GM18508 (cell line): Measurements from ENCODE around the gene SARNP.
A peak's percentile ranks its signal among the peaks of the same experiment; 100 is the strongest.
"Not testable (repeated sequence)": the region's sequence is repeated elsewhere in the genome, so short reads cannot be mapped to it uniquely, and the experiment has no call there.

Experiments used
- ATAC-seq: cut with Tn5 transposase; IDR thresholded peaks from one replicate; pipeline ENCODE4 v1.9.1; 2021; ENCODE audit warnings: moderate number of reproducible peaks; ENCODE audit not compliant: insufficient read depth, unreplicated experiment

Gene SARNP, protein sequence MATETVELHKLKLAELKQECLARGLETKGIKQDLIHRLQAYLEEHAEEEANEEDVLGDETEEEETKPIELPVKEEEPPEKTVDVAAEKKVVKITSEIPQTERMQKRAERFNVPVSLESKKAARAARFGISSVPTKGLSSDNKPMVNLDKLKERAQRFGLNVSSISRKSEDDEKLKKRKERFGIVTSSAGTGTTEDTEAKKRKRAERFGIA

DNA sequence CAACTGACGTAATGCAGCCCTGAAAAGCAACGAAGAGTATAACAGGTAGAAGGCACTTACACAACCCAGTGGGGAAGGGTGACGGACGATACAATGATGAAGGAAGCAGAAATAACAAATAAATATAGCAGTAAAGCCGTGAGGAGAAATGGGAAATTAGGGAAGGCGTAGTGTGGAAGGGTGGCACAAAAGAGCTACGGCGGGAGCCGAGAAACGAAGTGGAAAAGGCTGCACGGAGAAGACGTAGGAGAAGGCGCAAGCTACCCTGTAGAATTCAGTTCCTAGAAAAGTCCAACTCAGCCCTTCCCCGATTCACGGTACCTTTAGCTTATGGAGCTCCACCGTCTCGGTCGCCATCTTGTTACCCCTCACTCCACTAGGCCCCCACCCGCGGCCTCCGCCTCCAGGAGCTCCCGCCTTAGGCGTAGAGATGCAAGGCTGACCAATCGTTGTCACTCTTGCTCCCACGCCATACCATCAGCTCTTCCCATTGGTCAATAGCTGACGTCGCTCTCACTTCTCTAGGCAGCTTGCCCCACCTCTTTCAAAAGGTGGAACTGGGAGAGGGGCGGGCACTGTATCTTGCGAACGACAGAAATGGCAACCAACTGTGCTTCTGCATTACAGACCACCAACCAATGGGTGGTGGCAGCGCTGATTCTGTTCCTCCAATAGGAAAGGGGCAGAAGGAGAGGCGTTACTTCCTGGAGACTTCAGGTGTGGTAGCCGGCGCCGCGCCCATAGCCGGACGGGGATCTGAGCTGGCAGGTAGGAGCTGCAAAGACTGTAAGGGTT, at the start of gene SARNP, which contains the start of gene ORMDL2:
Gene SARNP (minus strand): TSS at position 380 of the 795 bp plus-strand sequence. CDS start 23 bp downstream, at position 357.
Gene ORMDL2 (plus strand): TSS at position 697 of the 795 bp plus-strand sequence. CDS start 959 bp downstream, outside the sequence.
- peak; percentile 94 for ATAC-seq

DNA sequence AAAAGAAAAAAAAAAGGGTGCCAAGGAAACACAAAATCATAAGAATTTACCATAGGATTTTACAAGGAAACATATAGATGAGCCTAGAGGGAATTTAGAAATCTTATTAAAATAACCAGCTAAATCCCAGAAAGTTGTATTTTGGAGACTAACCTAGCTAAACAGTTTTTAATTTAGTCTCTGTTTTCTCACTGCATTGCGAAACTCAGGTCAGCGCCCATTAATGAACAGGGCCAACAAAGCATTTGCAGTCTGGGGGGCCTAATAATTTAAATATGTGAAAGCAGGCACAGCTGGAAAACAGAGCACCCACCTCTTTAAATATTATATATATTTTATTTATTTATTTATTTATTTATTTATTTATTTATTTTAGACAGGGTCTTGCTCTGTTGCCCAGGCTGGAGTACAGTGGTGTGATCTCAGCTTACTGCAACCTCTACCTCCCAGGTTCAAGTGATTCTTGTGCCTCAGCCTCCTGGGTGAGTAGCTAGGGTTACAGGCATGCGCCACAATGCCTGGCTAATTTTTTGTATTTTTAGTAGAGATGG, 49.0 kb upstream of the SARNP start:
- ATAC-seq = not testable (repeated sequence)

DNA sequence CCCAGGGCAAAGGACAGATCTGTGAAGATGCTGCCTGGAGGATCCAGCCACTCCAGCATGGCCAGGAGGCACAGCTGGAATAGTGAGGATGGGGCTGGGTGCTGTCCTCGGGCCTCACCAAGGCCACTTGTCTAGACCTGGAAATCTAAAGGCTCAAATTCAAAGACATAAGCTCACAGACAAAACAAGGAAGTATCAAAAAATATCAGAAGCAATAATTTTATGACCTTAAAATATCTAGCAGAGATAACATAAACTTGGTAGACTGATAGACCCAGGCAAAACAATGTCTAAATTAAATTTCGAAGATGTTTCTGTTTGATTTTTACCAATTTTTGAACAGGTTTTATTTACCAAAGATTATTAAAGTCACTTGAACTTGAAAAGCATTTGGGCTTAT, 47.8 kb upstream of the SARNP start:
- no peak for ATAC-seq

DNA sequence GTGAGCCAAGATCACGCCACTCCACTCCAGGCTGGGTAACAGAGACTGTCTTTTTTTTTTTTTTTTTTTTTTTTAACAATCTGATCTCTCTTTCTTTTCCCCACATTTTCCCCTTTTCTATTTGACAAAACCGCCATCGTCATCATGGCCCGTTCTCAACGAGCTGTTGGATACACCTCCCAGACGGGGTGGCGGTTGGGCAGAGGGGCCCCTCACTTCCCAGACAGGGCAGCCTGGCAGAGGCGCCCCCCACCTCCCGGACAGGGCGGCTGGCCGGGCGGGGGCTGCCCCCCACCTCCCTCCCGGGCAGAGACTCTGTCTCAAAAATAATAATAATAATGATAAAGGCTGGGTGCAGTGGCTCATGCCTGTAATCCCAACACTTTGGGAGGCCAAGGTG, 45.4 kb upstream of the SARNP start:
- not testable (repeated sequence) for ATAC-seq

- no peak for ATAC-seq
These were observed 44.8 kb upstream of the SARNP start for GRCh38 chr12:55862286-55862685.

GRCh38 chr12:55861871-55862270, 44.3 kb upstream of the SARNP start:
- ATAC-seq = no peak

- no peak for ATAC-seq
These were observed 43.9 kb upstream of the SARNP start for GRCh38 chr12:55861396-55861795.

DNA sequence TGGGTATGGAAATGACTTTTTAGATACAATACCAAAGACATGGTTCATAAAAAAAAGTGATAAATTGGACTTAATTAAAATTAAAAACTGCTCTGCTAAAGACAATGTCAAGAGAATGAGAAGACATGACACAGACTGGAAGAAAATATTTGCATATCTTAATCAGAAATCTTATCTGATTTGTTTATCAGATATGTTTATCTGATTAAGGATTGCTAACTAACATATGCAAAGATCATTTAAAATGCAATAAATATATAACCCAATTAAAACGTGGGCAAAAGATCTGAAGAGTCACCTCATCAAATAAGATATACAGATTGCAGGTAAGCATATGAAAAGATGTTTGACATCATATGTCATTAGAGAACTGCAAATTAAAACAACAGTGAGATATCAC, 35.2 kb upstream of the SARNP start:
- no peak for ATAC-seq

DNA sequence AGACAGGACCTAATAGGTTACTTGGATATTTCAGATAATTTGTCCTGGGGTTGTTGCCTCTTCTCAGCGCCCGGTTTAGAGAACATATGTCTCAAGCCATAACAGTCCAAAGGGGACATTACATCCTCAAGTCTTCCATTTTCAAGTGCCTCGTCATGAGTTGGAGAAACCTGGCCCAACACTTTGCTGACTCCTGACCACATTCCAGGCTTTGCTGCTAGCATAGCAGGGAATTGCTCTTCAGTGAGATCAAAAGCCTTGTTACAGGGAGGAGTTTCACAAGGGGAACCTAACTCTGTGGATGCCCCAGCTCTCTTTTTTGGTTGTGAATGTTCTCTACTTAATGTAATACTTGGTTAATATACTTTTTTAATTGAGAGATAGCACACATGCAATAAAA, 33.4 kb upstream of the SARNP start:
- ATAC-seq = no peak

DNA sequence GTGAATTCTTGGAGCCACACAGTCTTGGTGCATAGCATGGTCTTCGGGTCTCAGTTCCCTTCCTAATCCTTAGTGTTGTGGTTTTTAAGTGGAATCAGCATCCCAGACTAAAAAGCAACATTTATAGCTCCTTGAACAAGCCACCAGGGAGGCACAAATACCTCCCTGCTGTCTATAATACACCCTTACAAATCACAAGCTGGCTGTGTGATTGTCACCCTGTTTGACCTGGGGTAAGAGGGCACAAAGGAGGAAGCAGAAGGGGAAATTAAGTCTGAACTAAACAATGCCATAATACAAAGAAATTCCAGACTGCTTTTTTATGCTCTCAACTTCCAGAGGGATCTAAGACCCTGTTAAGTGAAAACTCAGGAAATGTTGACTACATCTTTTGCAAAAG, 32.9 kb upstream of the SARNP start:
- no peak for ATAC-seq

- ATAC-seq = no peak
These were observed 32.3 kb upstream of the SARNP start for GRCh38 chr12:55849616-55850343.

GRCh38 chr12:55847603-55848291, 30.2 kb upstream of the SARNP start:
- no peak for ATAC-seq

DNA sequence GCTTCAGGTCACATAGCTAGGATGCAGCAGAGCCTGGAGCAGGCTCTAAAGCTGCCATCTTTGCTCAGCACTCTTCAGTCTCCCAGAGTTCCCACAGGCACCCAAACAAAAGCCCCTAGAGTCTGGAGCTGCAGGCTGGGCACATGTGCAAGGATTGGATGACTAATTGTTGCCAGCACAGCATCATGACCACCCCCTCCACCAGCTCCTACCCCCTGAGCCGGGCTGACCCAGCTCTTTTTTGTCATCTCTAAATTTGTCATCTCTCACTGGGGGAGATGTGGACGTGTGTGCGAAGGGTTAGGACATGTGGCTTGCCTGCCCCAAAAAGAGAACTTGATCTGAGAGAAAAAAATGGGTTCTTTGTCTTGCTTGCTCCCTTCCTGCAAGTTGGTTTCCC, 29.5 kb upstream of the SARNP start:
- ATAC-seq = no peak

GRCh38 chr12:55845785-55846496, 28.4 kb upstream of the SARNP start:
- ATAC-seq = no peak

DNA sequence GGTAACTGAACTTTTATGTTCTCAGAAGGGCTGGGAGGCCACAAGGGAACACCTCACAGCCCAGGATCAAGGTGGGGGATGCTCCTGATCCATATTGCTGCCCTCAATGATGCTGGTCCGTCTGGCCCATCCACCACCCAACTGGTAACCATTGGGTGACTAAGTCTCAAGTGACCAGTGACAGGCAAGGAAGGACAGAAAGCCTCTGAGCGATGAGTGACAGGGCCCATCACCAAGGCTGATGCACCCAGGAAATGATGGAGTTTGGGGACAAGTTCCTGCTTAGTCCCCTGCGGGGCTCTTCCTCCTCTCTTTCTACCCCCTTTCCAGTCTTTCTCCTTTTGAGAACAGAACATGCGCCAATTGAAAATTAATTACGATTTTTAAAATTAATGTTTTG, 27.8 kb upstream of the SARNP start:
- no peak for ATAC-seq

- no peak for ATAC-seq
These were observed 27.4 kb upstream of the SARNP start for GRCh38 chr12:55844961-55845360.

- ATAC-seq = no peak
These were observed 25.9 kb upstream of the SARNP start for GRCh38 chr12:55843431-55843830.

- no peak for ATAC-seq
These were observed 25.3 kb upstream of the SARNP start, which contains the start of gene MMP19 for GRCh38 chr12:55842681-55843429. MMP19 (minus strand) TSS chr12:55842936; CDS start chr12:55842830, 106 bp downstream.
